Activated naive CD4-positive, alpha-beta T cell treated with anti-CD3 and anti-CD28 coated beads, Interleukin-2, amount 50 U/mL, for 72 hours (primary cell): ENCODE data around the gene SLC39A7. TPM values are rescaled to one million over a fixed set of nuclear protein-coding genes. Genes with fewer than 3 reads are reported as not detected.

Experiments
- total RNA-seq, 2 donors: library from RNA; stranded (reverse); gene quantifications; one replicate each; pipeline ENCODE4 v1.2.3, GENCODE V29; 2022

Gene SLC39A7
- total RNA-seq, 2 donors from 2014 or later = 45.8 to 78.2 TPM

Other genes with a start within 250 kb of the SLC39A7 start
- gene HLA-DMA, start 247.8 kb upstream of the SLC39A7 start, total RNA-seq = 10 to 100 TPM; 23.0 to 33.5 TPM
- gene BRD2, start 232.3 kb upstream of the SLC39A7 start, total RNA-seq = 100 to 1,000 TPM; 216 to 254 TPM
- gene HLA-DOA, start 191.3 kb upstream of the SLC39A7 start, total RNA-seq = 1 to 10 TPM; 1.8 to 3.2 TPM
- gene HLA-DPA1, start 127.2 kb upstream of the SLC39A7 start, total RNA-seq = 10 to 100 TPM; 24.4 to 45.8 TPM
- 10 to 100 TPM; 10.6 to 39.0 TPM for gene HLA-DPB1, start 124.9 kb upstream of the SLC39A7 start, total RNA-seq
- gene COL11A2, start 8.4 kb upstream of the SLC39A7 start, total RNA-seq = 1 to 10 TPM; 1.8 to 4.6 TPM
- 10 to 100 TPM; 46.6 to 89.0 TPM for gene RXRB, start 202 bp upstream of the SLC39A7 start, total RNA-seq
- gene HSD17B8, start 3.8 kb downstream of the SLC39A7 start, total RNA-seq = 10 to 100 TPM; 14.7 to 17.5 TPM
- 10 to 100 TPM; 30.3 to 46.5 TPM for gene RING1, start 7.6 kb downstream of the SLC39A7 start, total RNA-seq
- gene VPS52, start 71.0 kb downstream of the SLC39A7 start, total RNA-seq = 10 to 100 TPM; 39.0 to 62.8 TPM
- gene RPS18, start 71.2 kb downstream of the SLC39A7 start, total RNA-seq = 1,000 to 10,000 TPM; 3,809 to 4,545 TPM
- gene B3GALT4, start 76.3 kb downstream of the SLC39A7 start, total RNA-seq = 1 to 10 TPM; 3.7 to 5.9 TPM
- 10 to 100 TPM; 73.7 to 81.5 TPM for gene WDR46, start 88.4 kb downstream of the SLC39A7 start, total RNA-seq
- gene PFDN6, start 88.7 kb downstream of the SLC39A7 start, total RNA-seq = 100 to 1,000 TPM in 1 of 2 donors, 10 to 100 TPM in 1; 92.9 to 103 TPM
- gene RGL2, start 98.1 kb downstream of the SLC39A7 start, total RNA-seq = 100 to 1,000 TPM in 1 of 2 donors, 10 to 100 TPM in 1; 24.5 to 136 TPM
- 100 to 1,000 TPM; 143 to 216 TPM for gene TAPBP, start 113.2 kb downstream of the SLC39A7 start, total RNA-seq
- 10 to 100 TPM; 12.2 to 18.2 TPM for gene ZBTB22, start 116.9 kb downstream of the SLC39A7 start, total RNA-seq
- 10 to 100 TPM; 68.4 to 72.8 TPM for gene DAXX, start 122.1 kb downstream of the SLC39A7 start, total RNA-seq
- gene KIFC1, start 191.0 kb downstream of the SLC39A7 start, total RNA-seq = 100 to 1,000 TPM; 103 to 170 TPM
- 100 to 1,000 TPM in 1 of 2 donors, 10 to 100 TPM in 1; 27.5 to 156 TPM for gene PHF1, start 210.1 kb downstream of the SLC39A7 start, total RNA-seq
- 100 to 1,000 TPM; 186 to 334 TPM for gene CUTA, start 217.2 kb downstream of the SLC39A7 start, total RNA-seq
- gene SYNGAP1, start 219.2 kb downstream of the SLC39A7 start, total RNA-seq = 10 to 100 TPM; 70.5 to 71.7 TPM